ENCODE data around the gene BBOF1.
"Not testable (repeated sequence)": the region's sequence is repeated elsewhere in the genome, so short reads cannot be mapped to it uniquely, and the experiment has no call there.

The BBOF1 gene

GRCh38 chr14:74111395-74112216 is 92.5 kb downstream of the BBOF1 start:
- not testable (repeated sequence) for DNase-seq

Measured in GF-D8 (cell line).